GM19468 (cell line): ENCODE results near the gene LSM3.
"Not testable (repeated sequence)": the region's sequence is repeated elsewhere in the genome, so short reads cannot be mapped to it uniquely, and the experiment has no call there.

Experiments
- ATAC-seq: cut with Tn5 transposase; IDR thresholded peaks from one replicate; pipeline ENCODE4 v1.9.1; 2021; ENCODE audit warnings: mild to moderate bottlenecking, moderate library complexity, moderate number of reproducible peaks; ENCODE audit not compliant: unreplicated experiment; ENCODE audit errors: extremely low read depth

LSM3 gene

DNA sequence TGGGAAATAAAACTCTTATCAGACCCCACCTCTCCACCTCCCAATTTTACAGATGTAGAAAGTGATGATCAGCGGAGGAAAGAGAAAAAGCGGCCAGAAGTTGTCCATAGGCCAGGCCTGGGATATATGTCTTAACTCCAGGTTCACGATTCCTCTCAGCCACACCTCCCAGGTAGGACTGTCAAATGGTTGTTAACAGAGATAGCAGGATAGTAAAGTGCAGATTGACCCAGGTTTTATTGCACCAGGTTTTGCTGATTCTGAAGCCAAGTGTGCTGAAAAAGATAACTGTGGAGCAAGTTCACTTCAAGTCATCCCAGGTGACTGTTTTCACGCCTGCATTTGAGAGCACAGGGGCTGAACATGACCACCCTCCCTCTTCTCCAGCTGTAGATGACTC is 36.1 kb downstream of the LSM3 start:
- no peak for ATAC-seq

DNA sequence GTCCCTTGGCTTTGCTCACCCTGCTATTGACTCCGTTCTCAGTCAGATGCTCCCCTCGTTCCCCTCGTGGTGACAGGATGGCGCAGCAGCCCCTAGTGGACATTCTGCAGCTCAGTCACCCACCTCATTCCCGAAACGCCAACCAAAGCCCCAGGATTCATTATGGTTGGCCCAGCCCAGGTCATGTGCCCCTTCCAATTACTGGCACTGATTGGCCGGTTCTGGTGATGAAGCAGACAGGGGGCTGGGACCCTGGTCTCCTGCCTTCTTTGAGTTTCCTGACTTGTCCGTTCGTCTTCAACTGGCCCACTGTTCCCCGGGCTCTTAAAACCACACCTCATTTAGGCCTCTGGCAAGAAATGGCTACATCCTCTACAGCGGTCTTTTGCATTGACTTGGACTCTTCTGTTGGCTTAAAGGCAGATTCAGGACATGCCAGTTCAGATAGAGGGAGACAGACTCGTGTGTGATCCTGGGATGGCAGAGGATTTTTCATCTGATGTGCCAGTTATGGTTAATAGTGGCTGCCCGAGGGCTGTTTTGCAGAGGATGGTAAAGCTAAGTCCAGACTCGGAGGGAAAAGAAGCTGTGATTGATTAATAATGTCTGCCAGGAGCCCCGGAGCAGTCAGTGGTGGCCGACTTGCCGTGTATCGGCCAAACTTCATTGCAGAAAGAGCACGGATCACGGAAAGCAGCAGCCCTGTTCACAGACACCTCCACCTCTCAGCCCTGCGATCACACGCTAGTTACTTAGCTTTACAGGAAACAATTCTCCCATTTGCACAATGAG is 37.8 kb downstream of the LSM3 start:
- no peak for ATAC-seq

DNA sequence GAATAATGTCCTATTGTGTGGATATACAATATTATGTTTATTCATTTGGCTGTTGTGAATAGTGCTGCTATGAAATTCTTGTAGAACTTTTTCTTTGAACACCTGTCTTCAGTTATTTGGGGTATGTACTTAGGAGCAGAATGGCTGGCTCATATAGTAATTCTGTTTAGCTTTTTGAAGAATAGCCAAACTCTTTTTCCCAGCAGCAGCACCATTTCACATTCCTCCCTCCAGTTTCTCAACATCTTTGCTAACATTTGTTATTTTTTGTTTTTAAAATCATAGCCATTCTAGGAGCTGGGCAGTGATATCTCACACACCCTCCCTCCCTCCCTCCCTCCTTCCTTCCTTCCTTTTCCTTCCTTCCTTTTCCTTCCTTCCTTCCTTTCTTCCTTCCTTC is 39.7 kb downstream of the LSM3 start:
- no peak for ATAC-seq

DNA sequence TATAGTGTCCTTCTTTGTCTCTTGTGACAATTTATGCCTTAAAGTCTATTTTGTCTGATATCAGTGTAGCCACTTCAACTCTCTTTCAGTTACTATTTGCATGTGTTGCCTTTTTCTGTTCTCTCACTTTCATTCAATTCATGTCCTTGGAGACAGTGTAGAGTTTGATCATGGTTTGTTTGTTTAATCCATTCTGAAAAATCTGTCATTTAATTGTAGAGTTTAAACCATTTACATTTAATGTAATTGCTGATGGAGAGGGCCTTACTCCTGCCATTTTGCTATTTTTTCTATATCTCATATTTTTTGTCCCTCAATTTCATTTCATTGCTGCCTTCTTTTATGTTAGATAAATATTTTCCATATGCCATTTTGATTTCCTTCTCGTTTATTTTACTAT is 42.3 kb downstream of the LSM3 start:
- no peak for ATAC-seq

GRCh38 chr3:14221902-14222301 is 43.3 kb downstream of the LSM3 start:
- no peak for ATAC-seq

DNA sequence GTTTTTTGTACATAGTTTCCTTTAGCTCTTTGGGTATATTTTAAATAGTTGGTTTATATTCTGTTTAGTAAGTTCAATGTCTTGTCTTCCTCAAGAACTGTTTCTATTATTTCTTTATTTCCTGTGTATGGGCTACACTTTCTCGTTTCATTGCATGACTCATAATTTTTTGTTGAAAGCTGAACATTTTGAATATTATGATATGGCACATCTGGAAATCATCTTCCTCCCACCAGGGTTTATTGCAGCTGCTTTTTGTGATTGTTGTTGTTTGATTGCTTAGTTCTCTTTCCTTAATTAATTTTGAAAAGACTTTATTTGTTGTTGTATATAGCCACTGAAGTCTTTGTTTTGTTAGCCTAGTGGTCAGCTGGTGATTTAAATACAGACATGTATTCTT is 43.8 kb downstream of the LSM3 start:
- no peak for ATAC-seq

GRCh38 chr3:14222900-14223594 is 44.4 kb downstream of the LSM3 start:
- no peak for ATAC-seq

DNA sequence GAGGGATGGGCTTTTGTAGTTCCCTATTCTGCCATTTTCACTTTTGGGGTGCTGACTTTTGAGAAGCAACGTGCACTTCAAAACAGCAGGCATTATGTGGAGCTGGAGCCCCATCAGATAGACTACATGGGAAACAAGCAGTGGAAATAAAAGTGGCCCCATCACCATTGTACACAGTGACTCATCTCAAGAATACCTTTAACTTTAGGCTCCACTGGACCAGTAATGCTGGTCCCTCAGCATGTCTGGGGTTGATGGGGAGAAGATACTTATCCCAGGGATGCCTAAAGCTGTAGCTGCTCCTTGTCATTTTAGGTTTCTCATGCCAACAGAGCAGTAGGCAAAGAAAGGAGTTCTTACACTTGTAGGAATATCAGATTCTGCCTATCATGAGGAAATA is 45.0 kb downstream of the LSM3 start:
- no peak for ATAC-seq

DNA sequence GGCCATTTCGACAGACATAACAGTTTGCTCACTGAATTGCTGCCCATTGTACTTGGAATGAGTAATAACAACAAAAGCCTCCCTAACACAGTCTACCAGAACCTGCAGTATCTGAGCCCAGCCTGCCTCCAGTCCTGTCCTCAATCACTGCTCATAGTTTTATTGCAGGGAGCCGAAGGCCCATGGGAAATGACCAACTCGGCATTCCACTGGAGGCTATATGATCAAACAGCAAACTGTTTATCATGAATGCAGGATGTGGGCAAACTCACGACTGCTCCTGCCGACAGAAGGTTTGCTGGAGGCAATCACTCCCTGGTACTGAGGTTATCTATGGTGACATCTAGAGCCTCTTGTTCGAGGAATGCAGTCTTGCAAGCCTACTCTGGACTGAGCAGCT is 46.3 kb downstream of the LSM3 start:
- no peak for ATAC-seq

- no peak for ATAC-seq
Measured at GRCh38 chr3:14225421-14225820, 46.8 kb downstream of the LSM3 start.

GRCh38 chr3:14226351-14226750 is 47.7 kb downstream of the LSM3 start:
- not testable (repeated sequence) for ATAC-seq

- no peak for ATAC-seq
Measured at GRCh38 chr3:14227856-14228255, 49.2 kb downstream of the LSM3 start.

- no peak for ATAC-seq
Measured at GRCh38 chr3:14228681-14229470, 50.3 kb downstream of the LSM3 start.

GRCh38 chr3:14229695-14230094 is 51.1 kb downstream of the LSM3 start:
- ATAC-seq: not testable (repeated sequence)

- no peak for ATAC-seq
Measured at GRCh38 chr3:14230729-14231128, 52.1 kb downstream of the LSM3 start.

DNA sequence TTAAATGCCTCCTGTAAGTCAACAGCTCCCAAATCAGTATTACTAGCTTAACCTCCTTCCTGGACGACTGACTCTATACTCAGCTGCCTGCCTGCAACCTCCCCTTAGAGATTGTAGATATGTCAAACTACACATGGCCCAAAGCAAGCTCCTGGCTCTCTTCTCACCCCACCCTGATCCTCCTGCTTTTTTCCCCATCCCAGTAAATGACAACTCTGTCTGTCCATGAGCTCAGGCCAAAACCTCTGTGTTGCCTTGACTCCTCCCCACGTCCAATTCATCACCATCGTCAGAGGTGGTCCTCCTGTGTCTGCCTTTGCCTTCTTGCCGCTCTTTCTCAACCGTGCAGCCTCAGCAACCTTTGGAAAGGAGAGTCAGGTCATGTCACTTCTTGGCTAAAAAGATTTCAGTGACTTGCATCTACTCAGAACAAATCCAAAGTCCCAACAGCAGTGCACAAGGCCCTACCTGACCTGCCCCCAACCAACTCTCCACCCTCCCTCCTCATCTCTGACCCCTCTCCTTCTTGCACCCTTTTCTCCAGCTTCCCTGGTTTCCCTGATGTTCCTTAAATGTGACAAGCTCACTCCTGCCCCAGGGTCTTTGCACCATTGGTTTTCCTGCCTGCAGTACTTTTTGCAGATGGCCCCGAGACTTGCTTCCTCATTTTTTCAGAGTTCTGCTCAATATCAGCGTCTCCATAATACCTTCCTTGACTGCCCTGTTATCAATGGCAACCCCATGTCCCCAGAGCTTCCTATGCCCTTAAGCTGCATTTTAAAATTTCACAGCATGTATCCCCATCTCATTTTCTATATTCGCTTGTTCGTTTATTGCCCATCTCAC is 52.8 kb downstream of the LSM3 start:
- ATAC-seq: no peak

DNA sequence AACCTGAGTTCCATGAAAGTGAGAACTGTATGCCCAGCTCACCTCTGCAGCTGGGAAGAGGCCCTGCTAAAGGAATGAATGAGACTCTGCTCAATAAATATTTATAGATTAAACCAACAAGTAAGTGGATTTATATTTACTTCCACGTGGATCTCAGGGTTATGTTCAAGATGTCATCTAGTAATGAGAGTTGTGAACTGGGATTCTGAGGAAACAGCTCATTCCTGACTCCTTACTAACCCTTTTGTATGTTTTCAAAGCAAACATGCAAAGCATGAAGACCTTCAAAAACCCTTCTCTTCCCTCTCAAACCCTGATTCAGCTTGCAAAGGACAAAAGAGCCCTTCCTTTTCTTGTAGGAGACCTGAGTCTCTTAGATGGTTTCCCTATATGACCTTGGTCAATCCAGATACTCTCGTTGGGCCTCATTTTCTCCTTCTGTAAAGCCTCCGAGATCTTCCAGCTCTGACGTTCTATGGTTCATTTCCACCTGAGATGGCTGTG is 53.4 kb downstream of the LSM3 start:
- no peak for ATAC-seq

- ATAC-seq: no peak
Measured at GRCh38 chr3:14234251-14235002, 55.8 kb downstream of the LSM3 start.
